GM21619 (cell line): ENCODE results near the gene MCL1.
"Not testable (repeated sequence)": the region's sequence is repeated elsewhere in the genome, so short reads cannot be mapped to it uniquely, and the experiment has no call there.

Experiments used
- ATAC-seq: cut with Tn5 transposase; IDR thresholded peaks from one replicate; pipeline ENCODE4 v1.9.1; 2021; ENCODE audit not compliant: unreplicated experiment

MCL1 gene

DNA sequence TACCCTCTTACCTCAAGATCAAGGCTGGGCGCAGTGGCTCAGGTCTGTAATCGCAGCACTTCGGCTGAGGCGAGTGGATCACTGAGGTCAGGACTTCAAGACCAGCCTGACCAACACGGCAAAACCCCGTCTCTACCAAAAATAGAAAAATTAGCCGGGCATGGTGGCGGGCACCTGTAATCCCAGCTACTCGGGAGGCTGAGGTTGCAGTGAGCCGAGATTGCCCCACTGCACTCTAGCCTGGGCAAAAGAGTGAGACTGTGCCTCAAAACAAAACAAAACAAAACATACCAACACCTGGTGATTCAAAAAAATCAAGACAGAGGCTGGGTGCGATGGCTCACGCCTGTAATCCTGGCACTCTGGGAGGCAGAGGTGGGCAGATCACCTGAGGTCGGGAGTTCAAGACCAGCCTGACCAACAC lies 5.8 kb downstream of the MCL1 start:
- not testable (repeated sequence) for ATAC-seq

DNA sequence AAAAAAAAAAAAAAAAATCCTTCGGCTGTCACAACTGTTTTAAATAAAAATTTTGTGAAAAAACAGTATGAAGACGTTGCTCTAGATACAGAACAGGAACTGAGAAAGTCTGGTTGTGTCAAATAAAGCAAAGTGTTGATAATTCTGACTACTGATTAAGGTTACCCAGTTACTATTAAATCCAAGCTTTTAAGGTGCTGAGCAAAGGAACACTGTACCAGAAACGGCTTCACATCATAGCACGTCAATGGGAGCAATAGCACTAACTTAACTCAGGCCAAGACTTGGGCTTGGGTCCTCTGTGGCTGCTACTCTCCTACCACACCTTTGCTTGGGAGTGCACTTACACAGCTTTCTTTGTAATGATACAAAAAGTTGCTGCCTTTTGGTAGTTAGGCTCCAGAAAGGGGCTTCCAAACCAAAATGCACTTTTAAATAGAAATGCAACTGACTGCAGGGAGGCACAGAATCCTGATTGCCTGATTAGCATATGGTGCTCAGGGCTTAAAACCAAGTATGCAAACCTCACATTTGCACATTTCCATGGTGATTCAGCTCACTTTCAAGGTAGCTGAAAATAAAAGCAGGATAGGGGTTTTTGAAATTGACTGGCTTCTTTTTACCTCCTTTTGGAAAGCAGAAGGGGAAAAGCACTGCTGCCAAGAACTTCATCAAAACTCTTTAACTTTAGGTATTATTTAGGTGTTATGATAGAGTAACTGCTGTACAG lies 6.3 kb downstream of the MCL1 start:
- no peak for ATAC-seq

DNA sequence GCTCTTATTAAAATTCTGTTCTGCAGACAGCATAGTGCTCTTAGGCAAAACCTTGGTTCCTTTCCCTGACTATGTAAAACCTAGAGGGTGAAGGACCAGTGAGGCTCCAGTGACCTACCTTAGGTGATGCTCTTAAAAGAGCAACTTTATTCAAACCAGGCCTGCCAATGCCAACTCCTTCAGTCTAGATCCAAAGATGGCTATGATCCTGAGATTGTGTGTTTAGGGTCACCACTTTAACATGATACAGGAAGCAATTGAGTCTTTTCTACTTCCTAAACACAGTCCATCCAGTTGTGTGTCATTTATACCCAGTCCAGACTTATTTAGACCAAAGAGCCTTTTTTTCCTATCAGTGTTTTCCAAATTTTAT lies 10.8 kb downstream of the MCL1 start:
- ATAC-seq: no peak

DNA sequence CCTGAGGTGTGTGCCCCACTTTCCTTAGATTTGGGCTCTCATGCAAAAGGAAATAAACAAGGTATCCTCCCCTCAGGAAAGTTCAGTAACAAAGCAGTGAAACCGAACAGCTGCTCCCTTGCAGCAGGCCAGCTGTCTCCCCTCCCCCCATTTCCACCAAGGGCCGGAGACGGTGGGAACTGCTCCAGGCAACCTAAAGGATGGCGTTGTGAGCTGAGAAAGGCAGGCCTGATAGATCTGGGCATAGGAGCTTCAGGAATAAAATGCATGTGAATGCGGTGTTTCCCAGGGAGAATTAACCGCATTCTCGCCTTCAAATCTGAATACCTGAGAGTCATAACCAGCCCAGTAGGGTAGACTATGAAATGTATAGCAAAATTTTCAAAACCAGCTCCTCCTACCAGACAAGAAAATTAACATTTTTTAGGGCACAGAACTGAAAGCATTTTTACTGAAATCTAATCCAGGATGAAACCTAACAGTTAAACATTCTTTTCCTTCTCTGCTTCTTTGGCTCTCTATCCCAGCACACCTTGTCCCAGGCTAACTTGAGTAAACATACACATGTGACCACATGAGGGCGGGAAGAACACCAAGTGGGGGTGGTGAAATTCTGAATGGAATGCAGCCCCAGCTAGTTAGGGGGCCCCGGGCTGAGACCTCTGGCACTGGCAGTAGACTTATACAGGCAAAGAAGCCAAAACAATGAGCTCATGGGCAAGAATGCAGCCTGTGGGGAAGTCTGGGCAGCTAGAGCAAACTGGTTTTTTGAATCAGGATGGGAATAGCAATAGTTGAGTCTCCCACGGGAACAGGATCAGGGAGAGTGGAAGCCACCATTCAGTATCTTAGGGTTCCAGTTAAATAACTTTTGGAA lies 11.5 kb downstream of the MCL1 start:
- peak; percentile 17 for ATAC-seq

DNA sequence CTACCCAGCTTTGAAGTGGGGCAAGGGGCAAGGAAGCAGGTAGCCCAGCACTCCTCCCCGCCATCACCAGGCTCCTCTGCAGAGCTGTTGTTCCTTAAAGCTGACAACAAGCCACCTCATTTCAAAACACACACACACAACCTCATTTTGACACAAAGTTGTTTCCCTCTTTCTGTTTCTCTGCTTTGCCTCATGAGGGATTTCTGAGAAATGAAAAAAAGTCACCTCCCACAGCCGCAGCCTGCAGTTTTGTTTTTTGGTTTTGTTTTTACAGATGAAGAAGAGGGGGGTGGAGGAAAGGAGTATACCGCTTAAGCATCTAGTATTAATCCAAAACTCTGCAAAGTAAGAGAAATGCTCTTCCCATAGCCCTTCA lies 12.1 kb downstream of the MCL1 start:
- peak; percentile 34 for ATAC-seq

DNA sequence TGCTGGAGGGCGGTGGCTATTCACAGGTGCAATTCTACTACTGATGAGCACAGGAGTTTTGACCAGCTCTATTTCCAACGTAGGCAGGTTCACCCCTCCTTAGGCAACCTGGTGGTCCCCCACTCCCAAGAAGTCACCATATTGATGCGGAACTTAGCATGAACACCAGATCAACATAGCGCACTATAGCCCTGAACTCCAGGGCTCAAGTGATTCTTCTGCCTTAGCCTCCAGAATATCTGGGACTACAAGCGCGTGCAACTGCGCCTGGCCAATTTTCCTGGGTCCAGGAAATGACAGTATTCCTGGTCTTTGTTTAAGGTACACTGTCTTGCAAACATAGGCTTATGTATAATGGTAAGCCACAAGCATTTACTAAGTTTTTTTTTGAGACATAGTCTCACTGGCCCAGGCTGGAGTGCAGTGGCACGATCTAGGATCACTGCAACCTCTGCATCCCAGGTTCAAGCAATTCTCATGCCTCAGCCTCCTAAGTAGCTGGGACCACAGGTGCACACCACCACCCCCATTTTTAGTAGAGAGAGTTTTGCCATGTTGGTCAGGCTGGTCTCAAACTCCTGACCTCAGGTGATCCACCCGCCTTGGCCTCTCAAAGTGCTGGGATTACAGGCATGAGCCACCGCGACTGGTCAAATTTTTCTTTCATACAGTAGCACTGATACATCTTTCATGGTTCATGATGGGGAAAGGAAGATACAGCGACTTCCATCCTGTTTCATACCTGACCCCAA lies 12.6 kb downstream of the MCL1 start:
- ATAC-seq: no peak

DNA sequence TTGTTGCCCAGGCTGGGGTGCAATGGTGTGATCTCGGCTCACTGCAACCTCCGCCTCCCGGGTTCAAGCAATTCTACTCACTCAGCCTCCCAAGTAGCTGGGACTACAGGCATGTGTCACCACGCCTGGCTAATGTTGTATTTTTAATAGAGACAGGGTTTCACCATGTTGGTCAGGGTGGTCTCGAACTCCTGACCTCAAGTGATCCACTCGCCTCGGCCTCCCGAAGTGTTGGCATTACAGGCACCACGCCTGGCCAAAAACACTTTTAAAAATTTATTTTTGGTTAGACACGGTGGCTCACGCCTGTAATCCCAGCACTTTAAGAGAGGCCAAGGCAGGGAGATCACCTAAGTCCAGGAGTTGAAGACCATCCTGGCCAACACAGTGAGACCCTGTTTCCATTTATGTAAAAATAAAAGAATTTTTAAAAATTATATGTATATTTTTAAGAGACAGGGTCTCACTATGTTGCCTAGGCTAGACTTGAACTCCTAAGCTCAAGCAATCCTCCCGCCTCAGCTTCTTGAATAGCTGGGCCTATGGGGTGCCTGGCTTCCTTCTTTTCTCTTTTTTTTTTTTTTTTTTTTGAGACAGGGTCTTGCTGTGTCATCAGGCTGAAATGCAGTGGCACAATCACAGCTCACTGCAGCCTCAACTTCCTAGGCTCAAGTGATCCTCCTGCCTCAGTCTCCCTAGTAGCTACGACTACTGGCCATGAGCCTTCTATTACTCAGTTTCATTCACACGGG lies 14.0 kb downstream of the MCL1 start:
- not testable (repeated sequence) for ATAC-seq

DNA sequence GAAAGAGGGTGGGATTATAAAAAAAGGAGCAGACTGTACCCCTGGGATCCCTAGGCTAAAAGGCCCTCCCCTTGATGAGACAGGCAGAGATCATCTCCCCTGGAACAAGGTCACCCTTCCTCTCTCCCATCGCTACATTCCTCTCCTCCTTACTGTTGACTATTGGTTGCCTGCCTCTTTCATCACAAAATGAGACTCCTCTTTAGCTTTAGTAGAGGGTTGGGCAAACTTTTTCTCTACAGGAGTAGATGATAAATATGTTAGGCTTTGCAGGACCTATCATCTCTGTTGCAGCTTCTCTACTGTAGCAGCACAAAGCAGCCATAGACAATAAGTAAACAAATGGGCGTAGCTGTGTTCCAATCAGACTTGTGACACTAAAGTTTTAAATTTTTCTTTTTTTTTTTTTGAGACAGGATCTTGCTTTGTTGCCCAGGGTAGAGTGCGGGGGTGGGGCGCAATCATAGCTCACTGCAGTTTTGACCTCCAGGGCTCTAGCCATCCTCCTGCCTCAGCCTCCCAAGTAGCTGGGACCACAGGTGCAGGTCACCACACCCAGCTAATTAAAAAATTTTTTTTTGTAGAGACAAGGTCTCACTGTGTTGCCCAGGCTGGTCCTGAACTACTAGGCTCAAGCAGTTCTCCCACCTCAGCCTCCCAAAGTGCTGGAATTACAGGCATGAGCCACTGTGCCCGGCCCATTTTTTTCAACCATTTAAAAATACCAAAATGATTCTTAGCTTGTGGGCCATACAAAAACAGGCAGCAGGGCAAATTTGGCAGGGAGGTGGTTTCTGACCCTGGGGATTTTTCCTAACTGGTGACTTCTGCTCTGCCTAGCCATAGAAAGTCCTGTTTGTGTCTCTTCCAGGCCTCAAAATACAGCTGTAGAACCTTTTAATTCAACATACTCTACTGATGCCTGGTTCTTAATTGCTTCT lies 15.1 kb downstream of the MCL1 start:
- ATAC-seq: no peak

DNA sequence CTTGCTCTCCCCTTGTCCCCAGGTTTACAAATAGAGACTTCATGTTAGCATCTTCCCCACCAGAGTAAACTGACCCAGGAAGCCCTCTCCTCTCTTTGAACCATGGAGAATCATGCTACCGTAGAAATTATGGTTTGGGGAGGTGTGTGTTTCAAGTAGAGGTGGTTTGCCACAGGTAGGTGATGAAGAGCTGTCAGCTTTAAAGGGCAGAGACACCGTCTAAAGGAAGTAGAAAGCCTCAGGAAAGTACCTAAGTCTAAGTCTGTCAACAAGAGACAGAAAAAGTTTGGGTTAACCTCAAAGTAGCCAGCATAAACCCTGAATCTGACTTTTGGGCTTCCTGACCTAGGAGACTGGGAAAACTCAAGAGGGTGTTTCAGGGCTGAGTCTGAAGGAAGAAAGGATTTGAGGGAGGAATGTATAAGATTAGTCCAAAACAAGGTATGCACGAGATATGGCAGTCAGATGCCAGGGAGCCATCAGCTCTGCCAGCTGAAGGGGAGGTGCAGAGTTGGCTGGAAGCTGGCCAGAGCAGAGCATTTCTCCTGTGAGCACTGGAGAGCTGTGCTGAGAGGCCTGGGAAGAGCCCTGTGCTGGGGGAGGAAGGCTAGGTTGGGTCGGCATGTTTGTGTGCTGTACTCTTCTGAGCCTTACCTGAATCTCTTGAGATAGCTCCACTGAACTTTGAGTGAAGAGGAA lies 15.9 kb downstream of the MCL1 start:
- no peak for ATAC-seq

DNA sequence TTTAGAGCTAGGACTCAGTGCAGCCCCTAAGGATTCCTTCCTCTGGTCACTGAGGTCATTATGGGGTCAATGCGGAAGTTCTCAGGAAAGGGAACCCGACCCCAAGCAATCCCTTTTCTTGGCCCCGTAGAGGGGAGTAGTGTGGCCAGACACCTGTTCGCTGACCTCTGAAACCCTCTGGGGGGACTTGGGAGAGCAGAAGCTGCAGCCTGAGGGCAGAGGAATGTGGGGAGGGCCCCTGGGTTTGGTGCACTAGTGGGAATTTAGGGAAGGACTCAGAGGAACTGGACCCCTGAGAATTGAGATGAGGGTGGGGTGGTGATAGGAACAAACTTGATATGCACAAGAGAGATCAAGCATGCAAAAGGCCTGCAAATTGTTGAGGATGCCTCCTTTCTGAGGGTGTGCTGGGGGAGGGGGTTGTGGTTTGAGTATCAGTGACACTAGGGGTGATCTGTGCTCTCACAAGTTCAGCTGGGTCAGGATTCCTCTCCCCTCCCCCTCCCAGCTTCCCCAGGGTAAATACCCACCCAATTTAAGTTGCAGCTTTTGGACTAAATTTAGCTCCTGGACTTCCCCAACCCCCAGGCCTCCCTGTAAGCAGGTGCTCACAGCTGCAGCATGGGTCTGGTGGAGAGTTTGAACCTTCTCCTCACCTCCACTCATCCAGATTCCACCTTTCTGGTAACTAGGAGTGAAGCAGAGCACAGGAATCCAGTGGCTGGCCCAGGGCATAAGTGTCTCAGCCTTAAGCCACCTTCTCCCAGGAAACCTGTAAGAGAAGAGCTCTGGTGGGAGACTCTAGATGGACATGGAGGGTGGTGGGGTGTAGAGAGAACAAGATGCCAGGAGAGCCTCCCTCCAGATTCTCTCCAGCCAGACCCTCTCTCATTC lies 16.7 kb downstream of the MCL1 start:
- ATAC-seq: peak; percentile 29

DNA sequence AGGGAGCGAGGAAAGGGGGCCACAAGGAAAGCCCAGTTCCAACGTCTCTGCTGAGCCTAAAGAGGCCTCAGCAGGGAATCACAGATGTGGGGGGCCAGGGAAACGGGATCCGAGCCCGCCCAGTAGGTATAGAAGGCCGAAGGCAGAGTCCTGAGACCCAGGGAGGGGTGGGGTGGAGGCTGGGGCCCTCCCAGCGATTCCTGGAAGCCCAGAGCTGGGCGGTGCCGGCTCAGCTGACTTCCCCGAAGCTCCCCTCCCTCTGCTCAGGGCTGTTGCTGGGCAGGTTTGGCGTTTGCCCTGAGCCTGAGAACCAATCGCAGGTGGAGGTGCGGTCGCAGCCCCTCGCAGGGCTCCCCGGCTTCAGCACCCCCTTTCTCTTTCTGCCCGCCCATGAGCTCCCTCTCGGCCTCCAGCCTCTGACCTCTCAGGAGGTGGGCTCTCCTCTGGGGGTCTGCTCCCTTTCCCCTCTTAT lies 17.4 kb downstream of the MCL1 start:
- peak; percentile 34 for ATAC-seq

DNA sequence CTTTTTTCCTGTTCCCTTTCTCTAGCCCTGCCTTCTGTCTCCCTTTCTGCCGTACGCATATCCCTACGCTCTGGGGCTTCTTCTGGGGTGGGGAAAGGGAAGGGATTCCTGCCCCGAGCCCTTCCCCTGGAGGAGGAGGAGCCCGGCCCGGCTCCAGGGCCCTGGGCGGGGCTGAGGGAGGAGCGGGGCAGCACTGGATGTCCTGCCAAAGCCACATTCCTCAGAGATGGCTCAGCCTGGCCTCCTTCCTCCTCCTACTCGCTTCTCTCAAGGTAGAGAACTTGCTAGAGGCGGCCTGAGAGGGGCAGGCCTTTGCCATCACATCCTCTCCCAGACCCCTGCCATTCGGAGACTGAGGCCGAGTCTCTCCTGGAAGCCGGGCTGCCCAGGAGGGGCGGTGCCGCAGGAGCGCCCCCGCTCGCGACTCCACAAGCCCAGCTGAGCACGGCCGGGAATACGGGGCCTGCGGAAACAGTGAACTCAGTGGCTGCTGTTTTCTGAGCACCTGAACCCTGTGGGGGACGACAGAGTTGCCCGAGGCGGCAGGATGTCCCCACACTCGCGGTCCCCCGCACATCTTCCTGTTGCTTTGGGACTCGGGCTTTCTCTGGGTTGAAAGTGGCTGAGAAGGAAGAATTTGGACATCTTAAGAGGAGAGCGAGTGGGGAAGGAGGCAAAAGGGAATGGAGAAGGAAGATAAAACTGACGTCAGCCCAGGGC lies 18.0 kb downstream of the MCL1 start:
- peak; percentile 17 for ATAC-seq

DNA sequence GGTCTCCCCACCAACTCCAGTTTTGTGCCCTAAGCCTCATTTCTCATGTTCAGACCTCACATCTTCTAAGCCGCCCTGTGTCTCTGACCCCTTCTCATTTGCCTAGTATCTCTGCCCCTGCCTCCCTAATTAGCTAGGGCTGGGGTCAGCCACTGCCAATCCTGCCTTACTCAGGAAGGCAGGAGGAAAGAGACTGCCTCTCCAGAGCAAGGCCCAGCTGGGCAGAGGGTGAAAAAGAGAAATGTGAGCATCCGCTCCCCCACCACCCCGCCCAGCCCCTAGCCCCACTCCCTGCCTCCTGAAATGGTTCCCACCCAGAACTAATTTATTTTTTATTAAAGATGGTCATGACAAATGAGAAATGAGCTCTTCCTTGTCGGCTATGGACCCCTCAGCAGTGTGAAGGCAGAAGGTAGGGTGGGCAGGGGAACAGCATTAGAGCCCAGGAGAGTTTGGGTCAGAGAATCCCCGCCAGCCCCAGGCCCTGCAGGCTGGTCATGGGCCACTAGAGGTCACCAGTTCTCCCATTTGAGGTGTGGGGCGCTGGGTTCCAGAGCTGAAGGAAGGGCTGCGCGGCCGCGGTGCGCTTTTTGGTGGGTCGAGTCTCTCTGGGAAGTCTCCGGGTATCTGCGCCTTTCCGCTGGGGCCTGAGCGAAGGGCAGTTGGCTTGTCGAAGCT lies 18.7 kb downstream of the MCL1 start:
- peak; percentile 19 for ATAC-seq

DNA sequence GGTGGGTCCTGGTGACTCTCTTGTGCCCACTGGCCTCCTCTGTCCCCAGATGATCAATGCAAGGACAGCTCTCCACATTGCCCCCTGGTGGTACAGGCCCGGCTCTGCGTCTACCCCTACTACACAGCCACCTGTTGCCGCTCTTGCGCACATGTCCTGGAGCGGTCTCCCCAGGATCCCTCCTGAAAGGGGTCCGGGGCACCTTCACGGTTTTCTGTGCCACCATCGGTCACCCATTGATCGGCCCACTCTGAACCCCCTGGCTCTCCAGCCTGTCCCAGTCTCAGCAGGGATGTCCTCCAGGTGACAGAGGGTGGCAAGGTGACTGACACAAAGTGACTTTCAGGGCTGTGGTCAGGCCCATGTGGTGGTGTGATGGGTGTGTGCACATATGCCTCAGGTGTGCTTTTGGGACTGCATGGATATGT lies 19.4 kb downstream of the MCL1 start:
- no peak for ATAC-seq

DNA sequence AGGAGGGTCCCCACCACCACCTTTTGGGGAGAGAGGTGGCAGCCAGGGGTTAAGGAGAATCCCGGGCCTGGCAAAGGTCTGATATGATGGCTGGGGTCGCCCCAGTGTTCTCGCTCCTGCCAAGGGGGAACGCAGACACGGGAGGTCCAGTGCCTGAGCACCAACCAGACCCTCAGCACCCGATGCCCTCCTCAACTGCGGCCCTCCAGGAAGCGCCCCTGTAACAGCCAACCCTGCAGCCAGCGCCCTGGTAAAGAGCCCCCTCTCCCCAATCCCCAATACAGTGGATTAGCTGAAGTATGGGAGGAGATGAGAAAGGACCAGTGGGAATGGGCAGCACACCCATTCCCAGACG lies 19.8 kb downstream of the MCL1 start:
- ATAC-seq: no peak

DNA sequence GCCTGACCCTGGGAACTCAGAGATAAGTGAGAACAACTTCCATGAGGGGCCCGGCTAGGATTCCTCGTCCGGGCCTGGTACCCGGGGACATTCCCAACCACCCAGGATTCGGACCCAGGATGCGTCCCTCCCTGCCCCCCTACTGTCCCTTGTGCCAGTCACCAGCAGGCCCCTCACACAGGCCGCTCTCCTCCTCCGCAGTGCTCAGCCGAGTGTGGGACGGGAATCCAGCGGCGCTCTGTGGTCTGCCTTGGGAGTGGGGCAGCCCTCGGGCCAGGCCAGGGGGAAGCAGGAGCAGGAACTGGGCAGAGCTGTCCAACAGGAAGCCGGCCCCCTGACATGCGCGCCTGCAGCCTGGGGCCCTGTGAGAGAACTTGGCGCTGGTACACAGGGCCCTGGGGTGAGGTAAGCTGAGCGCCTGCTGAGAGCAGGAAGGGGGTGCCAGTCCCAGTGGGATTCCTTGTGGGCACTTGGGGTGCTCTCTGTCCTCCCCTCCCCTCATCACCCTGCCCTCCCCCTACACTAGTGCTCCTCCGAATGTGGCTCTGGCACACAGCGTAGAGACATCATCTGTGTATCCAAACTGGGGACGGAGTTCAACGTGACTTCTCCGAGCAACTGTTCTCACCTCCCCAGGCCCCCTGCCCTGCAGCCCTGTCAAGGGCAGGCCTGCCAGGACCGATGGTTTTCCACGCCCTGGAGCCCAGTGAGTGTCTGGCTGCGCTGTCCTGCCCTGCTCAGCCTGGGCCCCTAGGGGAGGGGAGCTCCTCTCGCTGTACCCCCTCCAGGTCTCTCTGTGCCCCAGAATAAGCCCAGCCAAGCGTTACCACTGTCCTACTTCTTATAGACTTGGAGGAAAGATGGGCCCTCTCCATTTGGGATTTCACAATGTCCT lies 20.4 kb downstream of the MCL1 start:
- no peak for ATAC-seq
